KMS-11 (cell line): ENCODE data around the gene AGBL4.

Experiments
- H2AFZ ChIP-seq: fragments of 200-600 bp; sonication (generic); 2 replicates; pipeline ENCODE4 v1.6.1; 2016; ENCODE audit warnings: antibody characterized with exemption, mixed run types, low read depth
- H3K27ac ChIP-seq: fragments of 200-600 bp; sonication (generic); 2 replicates; pipeline ENCODE4 v1.6.1; 2016; ENCODE audit warnings: mild to moderate bottlenecking, mixed run types
- H3K27me3 ChIP-seq: fragments of 200-600 bp; sonication (generic); 2 replicates; pipeline ENCODE4 v1.6.1; 2017; ENCODE audit warnings: mild to moderate bottlenecking, low read depth, mixed run types, moderate library complexity; ENCODE audit not compliant: insufficient read depth
- H3K36me3 ChIP-seq: fragments of 200-600 bp; sonication (generic); 2 replicates; pipeline ENCODE4 v1.6.1; 2017; ENCODE audit warnings: mild to moderate bottlenecking, mixed run types; ENCODE audit not compliant: insufficient read depth
- H3K4me1 ChIP-seq: fragments of 200-600 bp; sonication (generic); 2 replicates; pipeline ENCODE4 v1.6.1; 2016; ENCODE audit warnings: mild to moderate bottlenecking, low read depth, mixed run types; ENCODE audit not compliant: poor library complexity, severe bottlenecking
- H3K4me2 ChIP-seq: fragments of 200-600 bp; sonication (generic); 2 replicates; pipeline ENCODE4 v1.7.0; 2016; ENCODE audit warnings: mild to moderate bottlenecking, mixed run types
- H3K4me3 ChIP-seq: fragments of 200-600 bp; sonication (generic); IDR thresholded peaks from 2 replicates; pipeline ENCODE4 v1.6.1; 2017; ENCODE audit warnings: low read depth, low read length, mixed read lengths; ENCODE audit not compliant: insufficient read depth
- H3K79me2 ChIP-seq: fragments of 200-600 bp; sonication (generic); 2 replicates; pipeline ENCODE4 v1.6.1; 2016; ENCODE audit warnings: low read depth, mixed run types; ENCODE audit not compliant: insufficient read depth
- H3K9ac ChIP-seq: fragments of 200-600 bp; sonication (generic); 2 replicates; pipeline ENCODE4 v1.6.1; 2016; ENCODE audit warnings: mild to moderate bottlenecking, mixed run types
- H4K20me1 ChIP-seq: fragments of 200-600 bp; sonication (generic); 2 replicates; pipeline ENCODE4 v1.6.1; 2016; ENCODE audit warnings: mild to moderate bottlenecking, mixed run types; ENCODE audit not compliant: insufficient read depth
- TF ChIP-seq, protein P1 (sequence below): fragments of 200-600 bp; sonication (generic); conservative IDR thresholded peaks from 2 replicates; pipeline ENCODE4 v1.6.1; 2017; ENCODE audit warnings: low read depth, mild to moderate bottlenecking, antibody characterized with exemption, low read length, moderate library complexity, mixed read lengths

The AGBL4 gene

GRCh38 chr1:48889615-48890014 lies 1134.1 kb downstream of the AGBL4 start:
- Histone ChIP-seq H3K9ac (no peak overlapping the region), H4K20me1 (no peaks in the 10 kb centered on the region), H3K36me3 (no peaks in the 10 kb centered on the region), H3K4me2 (no peak overlapping the region), H3K4me3 (no peak overlapping the region), H3K27me3 (no peaks in the 10 kb centered on the region), H3K79me2 (no peaks in the 10 kb centered on the region), H3K4me1 (no peaks in the 10 kb centered on the region), H2AFZ (no peak overlapping the region), H3K27ac (no peak overlapping the region)
- TF ChIP-seq, protein P1, sequence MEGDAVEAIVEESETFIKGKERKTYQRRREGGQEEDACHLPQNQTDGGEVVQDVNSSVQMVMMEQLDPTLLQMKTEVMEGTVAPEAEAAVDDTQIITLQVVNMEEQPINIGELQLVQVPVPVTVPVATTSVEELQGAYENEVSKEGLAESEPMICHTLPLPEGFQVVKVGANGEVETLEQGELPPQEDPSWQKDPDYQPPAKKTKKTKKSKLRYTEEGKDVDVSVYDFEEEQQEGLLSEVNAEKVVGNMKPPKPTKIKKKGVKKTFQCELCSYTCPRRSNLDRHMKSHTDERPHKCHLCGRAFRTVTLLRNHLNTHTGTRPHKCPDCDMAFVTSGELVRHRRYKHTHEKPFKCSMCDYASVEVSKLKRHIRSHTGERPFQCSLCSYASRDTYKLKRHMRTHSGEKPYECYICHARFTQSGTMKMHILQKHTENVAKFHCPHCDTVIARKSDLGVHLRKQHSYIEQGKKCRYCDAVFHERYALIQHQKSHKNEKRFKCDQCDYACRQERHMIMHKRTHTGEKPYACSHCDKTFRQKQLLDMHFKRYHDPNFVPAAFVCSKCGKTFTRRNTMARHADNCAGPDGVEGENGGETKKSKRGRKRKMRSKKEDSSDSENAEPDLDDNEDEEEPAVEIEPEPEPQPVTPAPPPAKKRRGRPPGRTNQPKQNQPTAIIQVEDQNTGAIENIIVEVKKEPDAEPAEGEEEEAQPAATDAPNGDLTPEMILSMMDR = no peak

DNA sequence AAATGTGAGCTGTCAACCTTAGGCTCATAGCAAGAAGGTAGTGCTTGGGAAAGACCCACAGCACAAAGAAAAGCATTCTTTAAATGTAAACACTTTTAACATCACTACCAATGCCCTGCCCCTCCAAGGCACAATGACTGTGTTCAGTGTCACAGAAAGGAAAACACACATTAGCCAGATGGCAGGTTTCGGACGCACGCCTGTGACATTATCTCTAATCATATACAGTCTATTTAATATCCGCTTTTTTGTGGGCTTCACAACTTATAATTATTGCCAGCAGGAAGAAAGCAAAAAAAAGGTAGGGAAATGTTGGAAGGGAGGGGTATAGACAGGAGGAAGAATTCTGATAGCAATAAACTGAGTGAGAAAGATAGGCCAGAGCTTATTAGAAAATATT lies 1134.7 kb downstream of the AGBL4 start:
- no peak overlapping the region for H2AFZ ChIP-seq
- no peaks in the 10 kb centered on the region for H3K4me1 ChIP-seq
- no peak overlapping the region for H3K4me3 ChIP-seq
- H3K27me3 ChIP-seq = no peaks in the 10 kb centered on the region
- TF ChIP-seq, protein P1 = no peak
- no peak overlapping the region for H3K4me2 ChIP-seq
- H3K9ac ChIP-seq = no peak overlapping the region
- H3K36me3 ChIP-seq = no peaks in the 10 kb centered on the region
- no peaks in the 10 kb centered on the region for H3K79me2 ChIP-seq
- H3K27ac ChIP-seq = no peak overlapping the region
- H4K20me1 ChIP-seq = no peaks in the 10 kb centered on the region

GRCh38 chr1:48887796-48888195 lies 1136.0 kb downstream of the AGBL4 start:
- H3K36me3 ChIP-seq = no peaks in the 10 kb centered on the region
- H3K9ac ChIP-seq = no peak overlapping the region
- H3K27ac ChIP-seq = no peak overlapping the region
- H3K4me3 ChIP-seq = no peak overlapping the region
- H2AFZ ChIP-seq = no peak overlapping the region
- no peak overlapping the region for H3K4me2 ChIP-seq
- no peaks in the 10 kb centered on the region for H3K27me3 ChIP-seq
- TF ChIP-seq, protein P1 = no peak
- no peaks in the 10 kb centered on the region for H3K4me1 ChIP-seq
- no peaks in the 10 kb centered on the region for H3K79me2 ChIP-seq
- no peaks in the 10 kb centered on the region for H4K20me1 ChIP-seq

DNA sequence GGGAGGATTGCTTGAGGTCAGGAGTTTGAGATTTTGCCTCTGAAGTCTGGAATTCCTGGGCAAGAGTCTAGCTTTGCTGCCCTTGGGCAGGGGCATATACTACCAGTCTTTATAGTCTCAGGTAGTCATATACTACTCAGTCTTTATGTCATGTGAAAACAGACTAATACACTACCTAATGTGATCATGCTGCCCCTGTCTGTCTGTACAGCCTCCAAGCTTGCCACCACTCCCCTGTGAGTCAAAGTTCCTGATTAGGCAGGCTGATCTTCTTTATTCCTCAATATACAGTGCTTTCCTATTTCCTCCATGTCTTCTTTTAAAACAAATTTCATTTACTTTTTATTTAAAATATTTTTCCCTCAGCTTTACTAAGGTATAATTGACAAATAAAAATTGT lies 1141.7 kb downstream of the AGBL4 start:
- no peak overlapping the region for H3K4me2 ChIP-seq
- no peaks in the 10 kb centered on the region for H4K20me1 ChIP-seq
- TF ChIP-seq, protein P1 = no peak
- no peak overlapping the region for H3K4me3 ChIP-seq
- H3K4me1 ChIP-seq = no peaks in the 10 kb centered on the region
- H3K36me3 ChIP-seq = no peaks in the 10 kb centered on the region
- H3K27me3 ChIP-seq = no peaks in the 10 kb centered on the region
- H3K27ac ChIP-seq = no peak overlapping the region
- H2AFZ ChIP-seq = no peak overlapping the region
- H3K79me2 ChIP-seq = no peaks in the 10 kb centered on the region
- H3K9ac ChIP-seq = no peak overlapping the region
